SK-N-SH treated with all-trans-retinoic acid at 6 μM for 48 hours (cell line): ENCODE results near the gene PDGFRB.

ENCODE experiments used
- ATAC-seq: fragments of 200-7000 bp; cut with Tn5 transposase; 3 replicates; pipeline ENCODE4 v1.9.1; 2020; ENCODE audit warnings: mild to moderate bottlenecking, moderate library complexity
- ARNTL ChIP-seq: fragments of 450-650 bp; formaldehyde crosslinking; IDR thresholded peaks from 2 replicates; pipeline ENCODE4 v1.5.0; 2020; ENCODE audit warnings: low read depth, mild to moderate bottlenecking, moderate library complexity, borderline replicate concordance
- CSDC2 ChIP-seq: fragments of 250-450 bp; sonication (Bioruptor Pico); IDR thresholded peaks from 2 replicates; pipeline ENCODE4 v1.5.0; 2020; ENCODE audit warnings: mild to moderate bottlenecking, moderate library complexity
- OSR1 ChIP-seq: fragments of 250-450 bp; sonication (Bioruptor Pico); IDR thresholded peaks from 2 replicates; pipeline ENCODE4 v1.8.0; 2022; ENCODE audit warnings: moderate library complexity, mild to moderate bottlenecking, inconsistent platforms
- PPARA ChIP-seq: fragments of 250-450 bp; sonication (Bioruptor Pico); IDR thresholded peaks from 2 replicates; pipeline ENCODE4 v1.5.0; 2020; ENCODE audit warnings: mild to moderate bottlenecking, borderline replicate concordance
- RARB ChIP-seq: fragments of 250-450 bp; sonication (Bioruptor Pico); IDR thresholded peaks from 2 replicates; pipeline ENCODE4 v1.8.0; 2021; ENCODE audit warnings: mild to moderate bottlenecking, moderate library complexity
- SNAI2 ChIP-seq: fragments of 250-450 bp; sonication (Bioruptor Pico); IDR thresholded peaks from 2 replicates; pipeline ENCODE4 v1.5.0; 2020; ENCODE audit warnings: mild to moderate bottlenecking, moderate library complexity
- TCF4 ChIP-seq: fragments of 250-450 bp; sonication (Bioruptor Pico); IDR thresholded peaks from 2 replicates; pipeline ENCODE4 v1.8.0; 2021; ENCODE audit warnings: mild to moderate bottlenecking, moderate library complexity, borderline replicate concordance
- TOX ChIP-seq: fragments of 250-450 bp; sonication (Bioruptor Pico); IDR thresholded peaks from 2 replicates; pipeline ENCODE4 v1.8.0; 2021; ENCODE audit warnings: mild to moderate bottlenecking, moderate library complexity, borderline replicate concordance
- ZC3H10 ChIP-seq: fragments of 250-450 bp; sonication (Bioruptor Pico); IDR thresholded peaks from 2 replicates; pipeline ENCODE4 v1.5.1; 2021; ENCODE audit warnings: mild to moderate bottlenecking, moderate library complexity
- ZFP3 ChIP-seq: fragments of 250-450 bp; sonication (Bioruptor Pico); IDR thresholded peaks from 2 replicates; pipeline ENCODE4 v1.5.0; 2020; ENCODE audit warnings: mild to moderate bottlenecking, moderate library complexity
- ZFP30 ChIP-seq: fragments of 450-650 bp; formaldehyde crosslinking; IDR thresholded peaks from 2 replicates; pipeline ENCODE4 v1.5.0; 2022; ENCODE audit warnings: mild to moderate bottlenecking, moderate library complexity
- ZNF565 ChIP-seq: fragments of 450-650 bp; formaldehyde crosslinking; conservative IDR thresholded peaks from 2 replicates; pipeline ENCODE4 v1.5.0; 2020; ENCODE audit warnings: low read depth, mild to moderate bottlenecking, moderate library complexity
- ZNF70 ChIP-seq: fragments of 450-650 bp; formaldehyde crosslinking; IDR thresholded peaks from 2 replicates; pipeline ENCODE4 v1.5.0; 2020; ENCODE audit warnings: mild to moderate bottlenecking, moderate library complexity
- ZNF8 ChIP-seq: fragments of 450-650 bp; formaldehyde crosslinking; IDR thresholded peaks from 2 replicates; pipeline ENCODE4 v1.5.0; 2020; ENCODE audit warnings: mild to moderate bottlenecking, moderate library complexity
- TF ChIP-seq, protein P1 (sequence below): fragments of 250-450 bp; sonication (Bioruptor Pico); IDR thresholded peaks from 2 replicates; pipeline ENCODE4 v1.8.0; 2020; ENCODE audit warnings: mild to moderate bottlenecking, moderate library complexity, borderline replicate concordance
- TF ChIP-seq, protein P2 (sequence below): fragments of 250-450 bp; sonication (Bioruptor Pico); IDR thresholded peaks from 2 replicates; pipeline ENCODE4 v1.5.1; 2021; ENCODE audit warnings: mild to moderate bottlenecking, moderate library complexity
- TF ChIP-seq, protein P3 (sequence below): fragments of 250-450 bp; sonication (Bioruptor Pico); IDR thresholded peaks from 2 replicates; pipeline ENCODE4 v1.5.0; 2020; ENCODE audit warnings: mild to moderate bottlenecking, moderate library complexity
- TF ChIP-seq, protein P4 (sequence below): fragments of 250-450 bp; sonication (Bioruptor Pico); IDR thresholded peaks from 2 replicates; pipeline ENCODE4 v1.5.1; 2020; ENCODE audit warnings: low read depth, mild to moderate bottlenecking, moderate library complexity
- TF ChIP-seq, protein P5 (sequence below): fragments of 250-450 bp; sonication (Bioruptor Pico); IDR thresholded peaks from 2 replicates; pipeline ENCODE4 v1.8.0; 2021; ENCODE audit warnings: low read depth, mild to moderate bottlenecking, moderate library complexity, borderline replicate concordance

Gene PDGFRB

DNA sequence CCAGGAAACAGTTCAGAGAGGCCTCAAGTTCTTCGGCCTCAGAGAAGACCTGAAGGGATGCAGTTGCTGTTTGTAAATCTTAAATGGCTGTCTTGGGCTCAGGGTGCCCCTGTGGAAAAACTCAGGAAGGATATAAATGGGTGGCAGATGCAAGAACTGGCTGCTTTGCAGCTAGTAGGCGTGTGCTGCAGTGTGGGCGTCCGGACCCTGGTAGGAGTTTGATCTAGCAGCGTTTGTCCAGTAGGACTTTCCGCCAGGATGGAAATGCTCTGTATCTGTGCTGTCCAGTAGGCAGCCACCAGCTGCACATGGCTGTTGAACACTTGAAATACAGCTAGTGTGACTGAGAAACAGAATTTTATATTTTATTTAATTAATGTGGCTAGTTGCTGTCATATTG, 18.6 kb upstream of the PDGFRB start (continued):
- TF ChIP-seq, protein P1, sequence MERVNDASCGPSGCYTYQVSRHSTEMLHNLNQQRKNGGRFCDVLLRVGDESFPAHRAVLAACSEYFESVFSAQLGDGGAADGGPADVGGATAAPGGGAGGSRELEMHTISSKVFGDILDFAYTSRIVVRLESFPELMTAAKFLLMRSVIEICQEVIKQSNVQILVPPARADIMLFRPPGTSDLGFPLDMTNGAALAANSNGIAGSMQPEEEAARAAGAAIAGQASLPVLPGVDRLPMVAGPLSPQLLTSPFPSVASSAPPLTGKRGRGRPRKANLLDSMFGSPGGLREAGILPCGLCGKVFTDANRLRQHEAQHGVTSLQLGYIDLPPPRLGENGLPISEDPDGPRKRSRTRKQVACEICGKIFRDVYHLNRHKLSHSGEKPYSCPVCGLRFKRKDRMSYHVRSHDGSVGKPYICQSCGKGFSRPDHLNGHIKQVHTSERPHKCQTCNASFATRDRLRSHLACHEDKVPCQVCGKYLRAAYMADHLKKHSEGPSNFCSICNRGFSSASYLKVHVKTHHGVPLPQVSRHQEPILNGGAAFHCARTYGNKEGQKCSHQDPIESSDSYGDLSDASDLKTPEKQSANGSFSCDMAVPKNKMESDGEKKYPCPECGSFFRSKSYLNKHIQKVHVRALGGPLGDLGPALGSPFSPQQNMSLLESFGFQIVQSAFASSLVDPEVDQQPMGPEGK (CRISPR knock-in tag): no peak
- TF ChIP-seq, protein P2, sequence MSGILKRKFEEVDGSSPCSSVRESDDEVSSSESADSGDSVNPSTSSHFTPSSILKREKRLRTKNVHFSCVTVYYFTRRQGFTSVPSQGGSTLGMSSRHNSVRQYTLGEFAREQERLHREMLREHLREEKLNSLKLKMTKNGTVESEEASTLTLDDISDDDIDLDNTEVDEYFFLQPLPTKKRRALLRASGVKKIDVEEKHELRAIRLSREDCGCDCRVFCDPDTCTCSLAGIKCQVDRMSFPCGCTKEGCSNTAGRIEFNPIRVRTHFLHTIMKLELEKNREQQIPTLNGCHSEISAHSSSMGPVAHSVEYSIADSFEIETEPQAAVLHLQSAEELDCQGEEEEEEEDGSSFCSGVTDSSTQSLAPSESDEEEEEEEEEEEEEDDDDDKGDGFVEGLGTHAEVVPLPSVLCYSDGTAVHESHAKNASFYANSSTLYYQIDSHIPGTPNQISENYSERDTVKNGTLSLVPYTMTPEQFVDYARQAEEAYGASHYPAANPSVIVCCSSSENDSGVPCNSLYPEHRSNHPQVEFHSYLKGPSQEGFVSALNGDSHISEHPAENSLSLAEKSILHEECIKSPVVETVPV (CRISPR knock-in tag): no peak
- TF ChIP-seq PPARA (CRISPR knock-in tag) (no peak), ZNF70 (CRISPR knock-in tag) (no peak)
- TF ChIP-seq, protein P3, sequence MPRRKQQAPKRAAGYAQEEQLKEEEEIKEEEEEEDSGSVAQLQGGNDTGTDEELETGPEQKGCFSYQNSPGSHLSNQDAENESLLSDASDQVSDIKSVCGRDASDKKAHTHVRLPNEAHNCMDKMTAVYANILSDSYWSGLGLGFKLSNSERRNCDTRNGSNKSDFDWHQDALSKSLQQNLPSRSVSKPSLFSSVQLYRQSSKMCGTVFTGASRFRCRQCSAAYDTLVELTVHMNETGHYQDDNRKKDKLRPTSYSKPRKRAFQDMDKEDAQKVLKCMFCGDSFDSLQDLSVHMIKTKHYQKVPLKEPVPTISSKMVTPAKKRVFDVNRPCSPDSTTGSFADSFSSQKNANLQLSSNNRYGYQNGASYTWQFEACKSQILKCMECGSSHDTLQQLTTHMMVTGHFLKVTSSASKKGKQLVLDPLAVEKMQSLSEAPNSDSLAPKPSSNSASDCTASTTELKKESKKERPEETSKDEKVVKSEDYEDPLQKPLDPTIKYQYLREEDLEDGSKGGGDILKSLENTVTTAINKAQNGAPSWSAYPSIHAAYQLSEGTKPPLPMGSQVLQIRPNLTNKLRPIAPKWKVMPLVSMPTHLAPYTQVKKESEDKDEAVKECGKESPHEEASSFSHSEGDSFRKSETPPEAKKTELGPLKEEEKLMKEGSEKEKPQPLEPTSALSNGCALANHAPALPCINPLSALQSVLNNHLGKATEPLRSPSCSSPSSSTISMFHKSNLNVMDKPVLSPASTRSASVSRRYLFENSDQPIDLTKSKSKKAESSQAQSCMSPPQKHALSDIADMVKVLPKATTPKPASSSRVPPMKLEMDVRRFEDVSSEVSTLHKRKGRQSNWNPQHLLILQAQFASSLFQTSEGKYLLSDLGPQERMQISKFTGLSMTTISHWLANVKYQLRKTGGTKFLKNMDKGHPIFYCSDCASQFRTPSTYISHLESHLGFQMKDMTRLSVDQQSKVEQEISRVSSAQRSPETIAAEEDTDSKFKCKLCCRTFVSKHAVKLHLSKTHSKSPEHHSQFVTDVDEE: no peak

DNA sequence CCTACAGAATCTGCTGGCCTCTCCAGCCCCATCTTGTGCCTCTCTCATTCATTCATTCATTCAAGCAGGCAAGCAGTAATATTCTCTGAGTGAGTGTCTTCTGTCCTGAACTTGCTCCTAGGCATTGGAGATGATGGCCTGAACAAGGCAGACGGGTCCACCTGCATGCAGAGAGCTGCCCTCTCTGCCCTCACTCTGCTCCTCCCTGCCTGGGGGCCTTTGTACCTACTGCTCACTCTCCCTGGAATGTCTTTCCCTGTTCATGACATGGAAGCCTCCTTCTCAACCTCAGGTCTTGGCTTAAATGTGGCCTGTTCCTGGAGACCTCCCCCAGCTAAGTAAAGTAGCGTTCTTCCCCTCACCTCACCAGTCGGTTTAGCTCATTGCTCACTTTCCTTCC, 17.5 kb upstream of the PDGFRB start:
- TF ChIP-seq ZNF8: no peak
- no peak for TF ChIP-seq ARNTL (CRISPR knock-in tag)
- TF ChIP-seq ZFP3: no peak
- TF ChIP-seq OSR1: no peak
- no peak for TF ChIP-seq SNAI2 (CRISPR knock-in tag)
- TF ChIP-seq, protein P4, sequence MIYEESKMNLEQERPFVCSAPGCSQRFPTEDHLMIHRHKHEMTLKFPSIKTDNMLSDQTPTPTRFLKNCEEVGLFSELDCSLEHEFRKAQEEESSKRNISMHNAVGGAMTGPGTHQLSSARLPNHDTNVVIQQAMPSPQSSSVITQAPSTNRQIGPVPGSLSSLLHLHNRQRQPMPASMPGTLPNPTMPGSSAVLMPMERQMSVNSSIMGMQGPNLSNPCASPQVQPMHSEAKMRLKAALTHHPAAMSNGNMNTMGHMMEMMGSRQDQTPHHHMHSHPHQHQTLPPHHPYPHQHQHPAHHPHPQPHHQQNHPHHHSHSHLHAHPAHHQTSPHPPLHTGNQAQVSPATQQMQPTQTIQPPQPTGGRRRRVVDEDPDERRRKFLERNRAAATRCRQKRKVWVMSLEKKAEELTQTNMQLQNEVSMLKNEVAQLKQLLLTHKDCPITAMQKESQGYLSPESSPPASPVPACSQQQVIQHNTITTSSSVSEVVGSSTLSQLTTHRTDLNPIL: no peak
- no peak for TF ChIP-seq CSDC2 (CRISPR knock-in tag)
- no peak for TF ChIP-seq TOX
- TF ChIP-seq ZFP30: no peak
- TF ChIP-seq ZC3H10 (CRISPR knock-in tag): no peak
- TF ChIP-seq, protein P3: no peak
- TF ChIP-seq, protein P1 (CRISPR knock-in tag): no peak
- no peak for ATAC-seq

DNA sequence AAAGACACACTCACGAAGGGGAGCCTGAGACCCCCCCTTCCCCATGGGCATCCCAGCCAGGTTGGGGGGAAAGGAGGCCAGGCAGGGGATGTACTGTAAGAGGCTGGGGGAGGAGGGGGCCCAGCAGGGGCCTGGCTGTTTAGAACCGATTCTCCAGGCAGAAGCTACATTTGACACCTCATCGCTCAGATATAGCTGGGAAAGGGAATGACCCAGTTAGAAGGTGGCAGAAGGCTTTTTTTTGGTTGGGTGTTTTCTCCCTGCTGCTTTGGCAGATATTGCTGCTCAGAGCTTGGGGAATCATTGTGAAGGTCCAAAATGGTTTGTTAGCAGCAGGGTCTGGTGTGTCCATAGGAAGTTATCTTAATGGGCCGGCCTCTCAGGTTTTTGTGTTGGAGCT, 16.9 kb upstream of the PDGFRB start:
- no peak for ATAC-seq
- TF ChIP-seq ZNF565 (no peak), ZNF70 (CRISPR knock-in tag) (no peak), TOX (no peak), SNAI2 (CRISPR knock-in tag) (no peak), ZC3H10 (CRISPR knock-in tag) (no peak), CSDC2 (CRISPR knock-in tag) (no peak), TCF4 (CRISPR knock-in tag) (no peak), ARNTL (CRISPR knock-in tag) (no peak), OSR1 (no peak), ZFP3 (no peak), RARB (no peak)
- TF ChIP-seq, protein P4: no peak
- TF ChIP-seq, protein P5, sequence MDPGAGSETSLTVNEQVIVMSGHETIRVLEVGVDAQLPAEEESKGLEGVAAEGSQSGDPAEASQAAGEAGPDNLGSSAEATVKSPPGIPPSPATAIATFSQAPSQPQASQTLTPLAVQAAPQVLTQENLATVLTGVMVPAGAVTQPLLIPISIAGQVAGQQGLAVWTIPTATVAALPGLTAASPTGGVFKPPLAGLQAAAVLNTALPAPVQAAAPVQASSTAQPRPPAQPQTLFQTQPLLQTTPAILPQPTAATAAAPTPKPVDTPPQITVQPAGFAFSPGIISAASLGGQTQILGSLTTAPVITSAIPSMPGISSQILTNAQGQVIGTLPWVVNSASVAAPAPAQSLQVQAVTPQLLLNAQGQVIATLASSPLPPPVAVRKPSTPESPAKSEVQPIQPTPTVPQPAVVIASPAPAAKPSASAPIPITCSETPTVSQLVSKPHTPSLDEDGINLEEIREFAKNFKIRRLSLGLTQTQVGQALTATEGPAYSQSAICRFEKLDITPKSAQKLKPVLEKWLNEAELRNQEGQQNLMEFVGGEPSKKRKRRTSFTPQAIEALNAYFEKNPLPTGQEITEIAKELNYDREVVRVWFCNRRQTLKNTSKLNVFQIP (CRISPR knock-in tag): no peak
